IMR-90 (cell line): ENCODE measurements around the gene NT5DC2. TPM values are rescaled to one million over a fixed set of nuclear protein-coding genes. Genes with fewer than 3 reads are reported as not detected.

Source experiments
- ATAC-seq: fragments of 200-7000 bp; cut with Tn5 transposase; 2 replicates; pipeline ENCODE4 v1.9.1; 2020; ENCODE audit warnings: low read depth, mild to moderate bottlenecking, moderate library complexity
- BruUV-seq: library from RNA; stranded (reverse); fragments of 400-500 nt; replicated peaks from 2 replicates; lab custom pipeline; 2021; lab: Mats Ljungman, UMichigan
- CTCF ChIA-PET: fragments of 300-600 bp; formaldehyde crosslinking; extraction: SDS; loops from one replicate; lab custom pipeline; 2021; ENCODE audit warnings: antibody characterized with exemption; lab: Yijun Ruan, JAX
- POLR2A ChIA-PET: fragments of 300-600 bp; sonication (Branson Sonifier 250); formaldehyde crosslinking; loops from one replicate; lab custom pipeline; 2022; ENCODE audit warnings: antibody characterized with exemption; ENCODE audit not compliant: unreplicated experiment; lab: Charles Lee
- DNase-seq: peaks from one replicate; pipeline ENCODE4 v3.0.0; 2013
- H2AFZ ChIP-seq: replicated peaks from 2 replicates; pipeline ENCODE3; 2013; ENCODE audit warnings: low read length, mild to moderate bottlenecking; ENCODE audit not compliant: poor library complexity
- H2AK5ac ChIP-seq: 2 replicates; pipeline ENCODE4 v1.6.1; 2013; ENCODE audit warnings: low read depth, low read length, inconsistent platforms
- H2AK9ac ChIP-seq: replicated peaks from 2 replicates; pipeline ENCODE3; 2013; ENCODE audit warnings: mild to moderate bottlenecking, low read depth, low read length, moderate library complexity; ENCODE audit not compliant: poor library complexity
- H2BK120ac ChIP-seq: 2 replicates; pipeline ENCODE4 v1.6.1; 2013; ENCODE audit warnings: low read depth, low read length, inconsistent platforms
- H2BK15ac ChIP-seq: 3 replicates; pipeline ENCODE4 v1.6.1; 2013; ENCODE audit warnings: low read depth, low read length, inconsistent platforms
- H2BK20ac ChIP-seq: 2 replicates; pipeline ENCODE4 v1.6.1; 2013; ENCODE audit warnings: low read depth, mild to moderate bottlenecking, inconsistent platforms, low read length, moderate library complexity
- H2BK5ac ChIP-seq: 2 replicates; pipeline ENCODE4 v1.6.1; 2013; ENCODE audit warnings: mild to moderate bottlenecking, low read depth, low read length, inconsistent platforms; ENCODE audit not compliant: poor library complexity, severe bottlenecking
- H3K14ac ChIP-seq: replicated peaks from 2 replicates; pipeline ENCODE4 v1.6.1; 2013; ENCODE audit warnings: low read depth, low read length, inconsistent platforms
- H3K18ac ChIP-seq: 2 replicates; pipeline ENCODE4 v1.6.1; 2013; ENCODE audit warnings: low read depth, low read length, control low read depth
- H3K23ac ChIP-seq: 2 replicates; pipeline ENCODE4 v1.6.1; 2013; ENCODE audit warnings: low read depth, low read length, inconsistent platforms
- H3K27ac ChIP-seq: 2 replicates; pipeline ENCODE4 v1.5.1; 2013; ENCODE audit warnings: mild to moderate bottlenecking, control low read depth, low read length; ENCODE audit not compliant: insufficient read depth
- H3K27me3 ChIP-seq: 2 replicates; pipeline ENCODE4 v1.6.1; 2013; ENCODE audit warnings: low read length; ENCODE audit not compliant: control insufficient read depth, insufficient read depth
- H3K36me3 ChIP-seq: 2 replicates; pipeline ENCODE4 v1.6.1; 2013; ENCODE audit warnings: low read length, mixed read lengths; ENCODE audit not compliant: control insufficient read depth, insufficient read depth
- H3K4ac ChIP-seq: 2 replicates; pipeline ENCODE4 v1.6.1; 2013; ENCODE audit warnings: low read depth, low read length, inconsistent platforms
- H3K4me1 ChIP-seq: 2 replicates; pipeline ENCODE4 v1.6.1; 2013; ENCODE audit warnings: low read length, mixed read lengths; ENCODE audit not compliant: control insufficient read depth, insufficient read depth
- H3K4me2 ChIP-seq: 2 replicates; pipeline ENCODE4 v1.6.1; 2013; ENCODE audit warnings: low read depth, mild to moderate bottlenecking, control low read depth, low read length, moderate library complexity
- H3K4me3 ChIP-seq: 2 replicates; pipeline ENCODE4 v1.5.1; 2013; ENCODE audit warnings: low read depth, mild to moderate bottlenecking, control low read depth, low read length, moderate library complexity; ENCODE audit not compliant: insufficient read depth
- H3K56ac ChIP-seq: 2 replicates; pipeline ENCODE4 v1.6.1; 2013; ENCODE audit warnings: low read length, inconsistent platforms; ENCODE audit not compliant: insufficient read depth; ENCODE audit errors: extremely low read depth
- H3K79me1 ChIP-seq, 2 experiments: 2 replicates each; pipeline ENCODE4 v1.6.1; 2013; ENCODE audit warnings: low read length in 2 of 2, inconsistent platforms in 1 of 2, low read depth in 1 of 2
- H3K9ac ChIP-seq: 2 replicates; pipeline ENCODE4 v1.6.1; 2013; ENCODE audit warnings: low read depth, low read length, control low read depth
- H3K9me1 ChIP-seq: 2 replicates; pipeline ENCODE4 v1.6.1; 2013; ENCODE audit warnings: low read length, inconsistent platforms; ENCODE audit not compliant: insufficient read depth
- H3K9me3 ChIP-seq: 2 replicates; pipeline ENCODE4 v1.6.1; 2013; ENCODE audit warnings: low read length; ENCODE audit not compliant: control insufficient read depth, insufficient read depth
- H4K20me1 ChIP-seq: 2 replicates; pipeline ENCODE4 v1.6.1; 2013; ENCODE audit warnings: low read length, inconsistent platforms; ENCODE audit not compliant: insufficient read depth
- H4K5ac ChIP-seq: 2 replicates; pipeline ENCODE4 v1.6.1; 2013; ENCODE audit warnings: mild to moderate bottlenecking, low read depth, low read length, control low read depth
- H4K8ac ChIP-seq, 2 experiments: 2 replicates each; pipeline ENCODE4 v1.6.1; 2013; ENCODE audit warnings: low read depth in 2 of 2, low read length in 2 of 2, control low read depth in 1 of 2, inconsistent platforms in 1 of 2
- H4K91ac ChIP-seq: 2 replicates; pipeline ENCODE4 v1.6.1; 2013; ENCODE audit warnings: low read depth, low read length, inconsistent platforms; ENCODE audit not compliant: insufficient read depth
- BHLHE40 ChIP-seq: fragments of 150-350 bp; IDR thresholded peaks from 2 replicates; pipeline ENCODE4 v1.6.1; 2016; ENCODE audit warnings: mild to moderate bottlenecking, low read depth, low read length
- CEBPB ChIP-seq: IDR thresholded peaks from 2 replicates; pipeline ENCODE4 v1.6.1; 2012; ENCODE audit warnings: low read depth, low read length, improper control_type of control experiment
- MAFK ChIP-seq: IDR thresholded peaks from 2 replicates; pipeline ENCODE4 v1.6.1; 2012; ENCODE audit warnings: low read depth, low read length, improper control_type of control experiment
- POLR2A ChIP-seq: IDR thresholded peaks from 2 replicates; pipeline ENCODE4 v1.6.1; 2012; ENCODE audit warnings: mild to moderate bottlenecking, low read depth, low read length
- SMC3 ChIP-seq: fragments of 150-350 bp; IDR thresholded peaks from 2 replicates; pipeline ENCODE4 v1.6.1; 2016; ENCODE audit warnings: low read depth, mild to moderate bottlenecking, antibody characterized with exemption, low read length, moderate library complexity
- WGBS, 2 experiments: methylation state at CpG; one replicate each; pipeline versions ENCODE4 v1.1.5 to v1.1.7; 2013; ENCODE audit warnings: missing lambda C conversion rate in 2 of 2; ENCODE audit not compliant: insufficient read length in 1 of 2; ENCODE audit errors: extremely low coverage in 2 of 2; 5-methylcytosine and 5-hydroxymethylcytosine counted together
- dilution Hi-C: fragments of 300-500 bp; cut with HindIII; formaldehyde crosslinking; loops from one replicate; pipeline ENCODE4 v1.14.3; 2018; ENCODE audit warnings: low sequenced_read_pairs; ENCODE audit not compliant: unreplicated experiment
- in situ Hi-C: fragments of 300-500 bp; cut with MboI; formaldehyde crosslinking; loops from 3 replicates; pipeline ENCODE4 v1.14.3; 2019; ENCODE audit warnings: low sequenced_read_pairs, inconsistent platforms, mixed read lengths
- intact Hi-C: fragments of 100-400 bp; cut with micrococcal nuclease; formaldehyde crosslinking; loops from 2 replicates; pipeline ENCODE4 v1.10.0; 2022
- polyA plus RNA-seq, 3 experiments: library from polyadenylated mRNA; depleted of rRNA; stranded (reverse); fragments of >200 nt; gene quantifications; 2 replicates each; pipeline ENCODE4 v1.2.3, GENCODE V29; 2012; ENCODE audit warnings: low replicate concordance in 1 of 3
- total RNA-seq: library from RNA; depleted of rRNA; stranded (reverse); fragments of >200 nt; gene quantifications from 2 replicates; pipeline ENCODE4 v1.2.3, GENCODE V29; 2012

Gene NT5DC2
- total and polyA plus RNA-seq, 2 of the 4 experiments (the other 2 are of a cell fraction): 161 to 200 TPM

DNA sequence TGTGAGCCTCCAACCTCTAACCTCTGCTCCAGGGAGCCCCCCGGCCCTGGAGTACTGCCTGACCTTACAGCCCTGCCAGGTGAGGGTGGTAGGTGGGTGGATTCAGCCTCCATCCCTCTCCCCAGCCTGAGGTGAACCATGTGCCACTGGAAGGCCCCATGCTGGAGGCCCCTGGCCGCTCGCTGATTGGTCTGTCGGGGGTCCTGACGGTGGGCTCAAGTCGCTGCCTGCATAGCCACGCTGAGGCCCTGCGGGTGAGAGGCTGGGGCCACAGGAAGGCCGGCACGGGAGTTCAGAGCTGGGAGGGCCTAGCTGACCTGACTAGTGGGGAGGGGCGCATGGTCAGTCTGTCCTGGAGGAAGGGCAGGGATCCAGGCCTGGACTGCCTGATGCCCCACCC is 19.1 kb downstream of the NT5DC2 start:
- Histone ChIP-seq H3K4me3 (no peak overlapping the region), H3K56ac (no peak overlapping the region), H3K9me1 (no peaks in the 10 kb centered on the region), H3K18ac (no peak overlapping the region), H3K27ac (no peak overlapping the region), H2BK120ac (no peak overlapping the region), H3K9me3 (no peaks in the 10 kb centered on the region), H2AK9ac (peak overlapping the region; percentile 61), H4K91ac (no peak overlapping the region), H4K20me1 (no peaks in the 10 kb centered on the region; the same call in 1 of the 2 replicates), H3K27me3 (peaks cover 51% of the 10 kb centered on the region), H3K79me1 (no peaks in the 10 kb centered on the region), H4K8ac (no peak overlapping the region), H2BK20ac (no peak overlapping the region), H3K4ac (no peak overlapping the region), H3K14ac (no peak overlapping the region), H2AK5ac (no peak overlapping the region), H2BK5ac (no peak overlapping the region), H2BK15ac (no peak overlapping the region), H3K36me3 (no peaks in the 10 kb centered on the region), H3K4me2 (no peak overlapping the region), H3K9ac (no peak overlapping the region), H3K4me1 (peaks cover 1% of the 10 kb centered on the region; the same call in 1 of the 2 replicates), H3K23ac (no peak overlapping the region), H4K5ac (no peak overlapping the region), H2AFZ (no peak overlapping the region)
- no peak for DNase-seq
- ChIA-PET CTCF (no interaction called here), POLR2A (no interaction called here)
- intact Hi-C loops: no loop called here
- dilution Hi-C loops: no loop called here
- no peak for TF ChIP-seq BHLHE40
- no peak for TF ChIP-seq CEBPB
- TF ChIP-seq SMC3: no peak
- no peak for TF ChIP-seq POLR2A
- no peak for TF ChIP-seq MAFK
- BruUV-seq: no TSS peak
- no CpG with 5 or more reads among the region's 11 CpGs for WGBS, 2 experiments
- in situ Hi-C loops: no loop called here
- no peak for ATAC-seq
